Cerebellar cortex (tissue), 1 donor: Measurements from ENCODE around the gene AOC1.
"Not testable (repeated sequence)": the region's sequence is repeated elsewhere in the genome, so short reads cannot be mapped to it uniquely, and the experiment has no call there.

Experiments
- DNase-seq: peaks from one replicate; pipeline ENCODE4 v3.0.0-alpha.2; 2015; ENCODE audit warnings: low spot score

Gene AOC1

GRCh38 chr7:150897502-150898474 is 45.5 kb downstream of the AOC1 start:
- no peak for DNase-seq

GRCh38 chr7:150898475-150899011 is 46.2 kb downstream of the AOC1 start:
- peak; percentile 74 for DNase-seq

GRCh38 chr7:150900675-150901074 is 48.4 kb downstream of the AOC1 start:
- no peak for DNase-seq

GRCh38 chr7:150901160-150902035 is 49.1 kb downstream of the AOC1 start:
- DNase-seq = no peak

- no peak for DNase-seq
These were observed 50.0 kb downstream of the AOC1 start for GRCh38 chr7:150902078-150903033.

GRCh38 chr7:150903606-150904005 is 51.3 kb downstream of the AOC1 start:
- DNase-seq = peak; percentile 43

- DNase-seq = no peak
These were observed 51.9 kb downstream of the AOC1 start for GRCh38 chr7:150904011-150904909.

- no peak for DNase-seq
These were observed 55.9 kb downstream of the AOC1 start for GRCh38 chr7:150908173-150908572.

GRCh38 chr7:150909200-150909995 is 57.1 kb downstream of the AOC1 start:
- no peak for DNase-seq

GRCh38 chr7:150910305-150910995 is 58.1 kb downstream of the AOC1 start:
- DNase-seq = not testable (repeated sequence)

- no peak for DNase-seq
These were observed 58.7 kb downstream of the AOC1 start for GRCh38 chr7:150910996-150911422.
